Activated T-helper 17 cell treated with anti-CD3 and anti-CD28 coated beads, Interleukin-2, amount 50 U/mL, for 72 hours (primary cell): ENCODE measurements around the gene MLLT10. TPM values are rescaled to one million over a fixed set of nuclear protein-coding genes. Genes with fewer than 3 reads are reported as not detected.

Source experiments
- ATAC-seq: fragments of 150-1000 bp; cut with Tn5 transposase; replicated peaks from 2 replicates; pipeline ENCODE4 v1.10.0; 2021; ENCODE audit warnings: mild to moderate bottlenecking, moderate library complexity
- H3K27ac Mint-ChIP-seq: one replicate; pipeline ENCODE4 v1.8.0; 2022; ENCODE audit warnings: mixed read lengths
- H3K27me3 Mint-ChIP-seq: one replicate; pipeline ENCODE4 v1.8.0; 2022; ENCODE audit warnings: mixed read lengths
- H3K36me3 Mint-ChIP-seq: one replicate; pipeline ENCODE4 v1.8.0; 2022; ENCODE audit warnings: low read depth, mild to moderate bottlenecking, mixed read lengths
- H3K4me1 Mint-ChIP-seq: one replicate; pipeline ENCODE4 v1.8.0; 2022; ENCODE audit warnings: mixed read lengths
- H3K4me3 Mint-ChIP-seq: one replicate; pipeline ENCODE4 v1.8.0; 2022; ENCODE audit warnings: mild to moderate bottlenecking, mixed read lengths
- H3K9me3 Mint-ChIP-seq: one replicate; pipeline ENCODE4 v1.8.0; 2022; ENCODE audit warnings: mixed read lengths
- total RNA-seq, 2 donors: library from RNA; stranded (reverse); gene quantifications; one replicate each; pipeline ENCODE4 v1.2.3, GENCODE V29; 2022

The MLLT10 gene
- total RNA-seq, 2 donors from 2014 or later: 45.2 to 50.1 TPM

GRCh38 chr10:21727452-21728168 lies 193.6 kb downstream of the MLLT10 start:
- Mint-ChIP-seq H3K36me3 (peaks cover 70% of the 10 kb centered on the region), H3K27ac (no peak overlapping the region), H3K4me3 (no peak overlapping the region), H3K9me3 (no peaks in the 10 kb centered on the region), H3K27me3 (no peaks in the 10 kb centered on the region), H3K4me1 (peaks cover 21% of the 10 kb centered on the region)
- ATAC-seq: peak; percentile 44

- H3K4me1 Mint-ChIP-seq: peaks cover 22% of the 10 kb centered on the region
- H3K4me3 Mint-ChIP-seq: no peak overlapping the region
- no peak overlapping the region for H3K27ac Mint-ChIP-seq
- no peaks in the 10 kb centered on the region for H3K27me3 Mint-ChIP-seq
- no peaks in the 10 kb centered on the region for H3K9me3 Mint-ChIP-seq
- ATAC-seq: no peak
- peaks cover 74% of the 10 kb centered on the region for H3K36me3 Mint-ChIP-seq
Observed at GRCh38 chr10:21728618-21729017, 194.6 kb downstream of the MLLT10 start.

GRCh38 chr10:21732067-21732772 lies 198.2 kb downstream of the MLLT10 start:
- H3K27me3 Mint-ChIP-seq: no peaks in the 10 kb centered on the region
- H3K9me3 Mint-ChIP-seq: no peaks in the 10 kb centered on the region
- no peak overlapping the region for H3K27ac Mint-ChIP-seq
- H3K4me3 Mint-ChIP-seq: no peak overlapping the region
- peak; percentile 62 for ATAC-seq
- H3K4me1 Mint-ChIP-seq: peaks cover 21% of the 10 kb centered on the region
- H3K36me3 Mint-ChIP-seq: peaks cover 79% of the 10 kb centered on the region

- peaks cover 72% of the 10 kb centered on the region for H3K36me3 Mint-ChIP-seq
- H3K27ac Mint-ChIP-seq: no peak overlapping the region
- no peak overlapping the region for H3K4me3 Mint-ChIP-seq
- ATAC-seq: no peak
- no peaks in the 10 kb centered on the region for H3K9me3 Mint-ChIP-seq
- no peaks in the 10 kb centered on the region for H3K27me3 Mint-ChIP-seq
- peaks cover 23% of the 10 kb centered on the region for H3K4me1 Mint-ChIP-seq
Observed at GRCh38 chr10:21733710-21734109, 199.7 kb downstream of the MLLT10 start.

- Mint-ChIP-seq H3K9me3 (no peaks in the 10 kb centered on the region), H3K36me3 (peaks cover 78% of the 10 kb centered on the region), H3K27ac (peak overlapping the region; percentile 66), H3K27me3 (no peaks in the 10 kb centered on the region), H3K4me3 (no peak overlapping the region), H3K4me1 (peaks cover 40% of the 10 kb centered on the region)
- no peak for ATAC-seq
Observed at GRCh38 chr10:21737106-21737505, 203.1 kb downstream of the MLLT10 start.

- H3K27ac Mint-ChIP-seq: peak overlapping the region; percentile 83
- no peaks in the 10 kb centered on the region for H3K9me3 Mint-ChIP-seq
- peaks cover 38% of the 10 kb centered on the region for H3K4me1 Mint-ChIP-seq
- H3K36me3 Mint-ChIP-seq: peaks cover 88% of the 10 kb centered on the region
- peak overlapping the region; percentile 55 for H3K4me3 Mint-ChIP-seq
- H3K27me3 Mint-ChIP-seq: no peaks in the 10 kb centered on the region
- peak; percentile 83 for ATAC-seq
Observed at GRCh38 chr10:21740989-21741388, 207.0 kb downstream of the MLLT10 start.

GRCh38 chr10:21742740-21743412 lies 208.8 kb downstream of the MLLT10 start:
- no peaks in the 10 kb centered on the region for H3K9me3 Mint-ChIP-seq
- peaks cover 30% of the 10 kb centered on the region for H3K4me1 Mint-ChIP-seq
- ATAC-seq: no peak
- H3K27me3 Mint-ChIP-seq: no peaks in the 10 kb centered on the region
- no peak overlapping the region for H3K4me3 Mint-ChIP-seq
- H3K36me3 Mint-ChIP-seq: peaks cover 77% of the 10 kb centered on the region
- no peak overlapping the region for H3K27ac Mint-ChIP-seq

- no peak for ATAC-seq
- peaks cover 67% of the 10 kb centered on the region for H3K36me3 Mint-ChIP-seq
- H3K9me3 Mint-ChIP-seq: no peaks in the 10 kb centered on the region
- no peaks in the 10 kb centered on the region for H3K27me3 Mint-ChIP-seq
- H3K27ac Mint-ChIP-seq: no peak overlapping the region
- H3K4me1 Mint-ChIP-seq: peaks cover 22% of the 10 kb centered on the region
- H3K4me3 Mint-ChIP-seq: no peak overlapping the region
Observed at GRCh38 chr10:21744223-21744622, 210.2 kb downstream of the MLLT10 start.

DNA sequence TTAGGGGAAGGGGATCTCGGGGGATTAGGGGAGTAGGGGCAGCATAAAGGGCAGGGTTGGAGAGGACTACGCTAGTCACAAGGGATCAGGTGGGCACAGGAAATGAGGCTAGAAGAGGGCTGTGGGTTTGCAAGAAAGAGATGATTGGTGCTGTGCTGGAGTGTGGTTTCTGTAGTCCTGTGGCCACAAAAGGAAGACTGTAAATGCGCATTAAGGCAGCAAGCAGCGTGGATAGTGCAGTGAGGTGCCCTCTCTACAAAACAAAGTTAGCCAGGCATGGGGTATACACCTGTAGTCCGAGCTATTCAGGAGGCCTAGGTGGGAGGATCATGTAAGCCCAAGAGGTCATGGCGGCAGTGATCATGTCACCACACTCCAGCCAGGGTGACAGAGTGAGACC lies 212.1 kb downstream of the MLLT10 start:
- H3K4me3 Mint-ChIP-seq: no peak overlapping the region
- peaks cover 48% of the 10 kb centered on the region for H3K36me3 Mint-ChIP-seq
- peak; percentile 70 for ATAC-seq
- no peaks in the 10 kb centered on the region for H3K9me3 Mint-ChIP-seq
- peaks cover 6% of the 10 kb centered on the region for H3K4me1 Mint-ChIP-seq
- H3K27me3 Mint-ChIP-seq: no peaks in the 10 kb centered on the region
- peak overlapping the region; percentile 69 for H3K27ac Mint-ChIP-seq

GRCh38 chr10:21747809-21748208 lies 213.8 kb downstream of the MLLT10 start:
- ATAC-seq: no peak
- Mint-ChIP-seq H3K36me3 (peaks cover 31% of the 10 kb centered on the region), H3K4me1 (peaks cover 6% of the 10 kb centered on the region), H3K27me3 (no peaks in the 10 kb centered on the region), H3K4me3 (no peak overlapping the region), H3K9me3 (no peaks in the 10 kb centered on the region), H3K27ac (no peak overlapping the region)

DNA sequence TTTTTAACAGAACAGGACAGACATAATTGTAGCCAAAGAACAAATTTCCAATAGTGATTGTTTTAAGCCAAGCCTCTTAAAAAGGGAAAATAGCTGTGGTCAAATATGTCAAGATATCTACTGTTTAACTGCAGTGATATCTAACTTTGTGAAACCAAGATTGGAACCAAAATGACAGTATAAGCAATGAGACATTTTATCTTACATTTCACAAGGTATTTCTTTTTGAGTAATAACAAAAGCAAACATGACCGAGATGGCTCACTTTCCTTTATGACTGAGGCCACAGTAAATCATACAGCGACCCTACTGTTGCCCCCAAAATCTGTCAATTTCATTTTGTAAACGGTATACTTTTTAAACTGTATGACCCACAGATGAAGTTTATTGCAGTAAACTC lies 215.8 kb downstream of the MLLT10 start:
- H3K36me3 Mint-ChIP-seq: peaks cover 15% of the 10 kb centered on the region
- H3K4me3 Mint-ChIP-seq: no peak overlapping the region
- no peaks in the 10 kb centered on the region for H3K27me3 Mint-ChIP-seq
- no peaks in the 10 kb centered on the region for H3K9me3 Mint-ChIP-seq
- peaks cover 6% of the 10 kb centered on the region for H3K4me1 Mint-ChIP-seq
- no peak overlapping the region for H3K27ac Mint-ChIP-seq
- peak; percentile 48 for ATAC-seq

DNA sequence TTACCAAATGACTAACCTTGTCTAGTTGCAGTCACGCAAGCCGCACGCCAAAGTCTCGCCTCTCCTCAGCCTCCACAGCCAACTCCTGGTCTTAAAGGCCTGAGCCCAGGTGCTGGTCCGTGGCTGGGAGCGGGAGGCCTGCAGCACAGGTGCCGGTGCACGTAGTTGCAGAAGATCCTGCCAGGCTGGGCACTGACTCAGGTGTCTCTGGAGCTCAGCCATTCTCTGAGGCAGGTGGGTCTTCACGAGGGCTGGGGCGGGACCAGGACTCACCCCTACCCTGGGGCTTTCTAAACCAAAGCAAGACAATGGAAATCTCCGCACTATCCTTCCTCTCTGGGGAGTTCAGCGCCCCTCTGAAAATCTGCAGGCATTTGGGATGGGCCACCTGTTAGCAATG lies 216.4 kb downstream of the MLLT10 start:
- no peak overlapping the region for H3K27ac Mint-ChIP-seq

GRCh38 chr10:21751341-21752310 lies 217.6 kb downstream of the MLLT10 start:
- H3K27ac Mint-ChIP-seq: no peak overlapping the region
- no peaks in the 10 kb centered on the region for H3K27me3 Mint-ChIP-seq
- H3K4me1 Mint-ChIP-seq: no peaks in the 10 kb centered on the region
- ATAC-seq: no peak
- peaks cover 19% of the 10 kb centered on the region for H3K36me3 Mint-ChIP-seq
- no peaks in the 10 kb centered on the region for H3K9me3 Mint-ChIP-seq
- H3K4me3 Mint-ChIP-seq: no peak overlapping the region

More for the DNA sequence above, 216.4 kb downstream of the MLLT10 start:
- ATAC-seq: no peak
- Mint-ChIP-seq H3K9me3 (no peaks in the 10 kb centered on the region), H3K36me3 (peaks cover 16% of the 10 kb centered on the region), H3K4me3 (no peak overlapping the region), H3K27me3 (no peaks in the 10 kb centered on the region), H3K4me1 (peaks cover 6% of the 10 kb centered on the region)
